GM23338 (cell line): ENCODE measurements around the gene NXN. TPM values are rescaled to one million over a fixed set of nuclear protein-coding genes. Genes with fewer than 3 reads are reported as not detected.

Source experiments
- ATAC-seq: fragments of 200-7000 bp; cut with Tn5 transposase; 3 replicates; pipeline ENCODE4 v1.9.1; 2020
- DNase-seq: peaks from one replicate; pipeline ENCODE4 v3.0.0-alpha.2; 2015; ENCODE audit warnings: low spot score
- H2AFZ ChIP-seq: fragments of 200-600 bp; sonication (generic); 2 replicates; pipeline ENCODE4 v1.8.0; 2016; ENCODE audit warnings: antibody characterized with exemption, mild to moderate bottlenecking, moderate library complexity
- H3F3A ChIP-seq: fragments of 200-600 bp; sonication (generic); replicated peaks from 2 replicates; pipeline ENCODE4 v1.8.0; 2017; ENCODE audit warnings: antibody characterized with exemption, mixed run types, low read depth
- H3K27ac ChIP-seq: fragments of 200-600 bp; sonication (generic); 2 replicates; pipeline ENCODE4 v1.6.1; 2016; ENCODE audit warnings: low read depth
- H3K27me3 ChIP-seq: fragments of 200-600 bp; sonication (generic); 2 replicates; pipeline ENCODE4 v1.8.0; 2016; ENCODE audit warnings: mild to moderate bottlenecking, mixed run types, moderate library complexity; ENCODE audit not compliant: insufficient read depth
- H3K36me3 ChIP-seq: fragments of 200-600 bp; sonication (generic); 2 replicates; pipeline ENCODE4 v1.8.0; 2016; ENCODE audit warnings: mild to moderate bottlenecking; ENCODE audit not compliant: insufficient read depth
- H3K4me1 ChIP-seq: fragments of 200-600 bp; sonication (generic); 2 replicates; pipeline ENCODE4 v1.8.0; 2016; ENCODE audit warnings: mild to moderate bottlenecking, moderate library complexity; ENCODE audit not compliant: insufficient read depth
- H3K4me2 ChIP-seq: fragments of 200-600 bp; sonication (generic); 2 replicates; pipeline ENCODE4 v1.7.1; 2017; ENCODE audit warnings: mixed run types
- H3K4me3 ChIP-seq: fragments of 200-600 bp; sonication (generic); 2 replicates; pipeline ENCODE4 v1.6.1; 2016; ENCODE audit warnings: mixed run types
- H3K79me2 ChIP-seq: fragments of 200-600 bp; sonication (generic); replicated peaks from 2 replicates; pipeline ENCODE4 v1.8.0; 2017; ENCODE audit warnings: mild to moderate bottlenecking; ENCODE audit not compliant: insufficient read depth
- H3K9me2 ChIP-seq: fragments of 200-600 bp; sonication (generic); 2 replicates; pipeline ENCODE4 v1.8.0; 2017; ENCODE audit not compliant: insufficient read depth
- H4K20me1 ChIP-seq: fragments of 200-600 bp; sonication (generic); replicated peaks from 2 replicates; pipeline ENCODE4 v1.8.0; 2017; ENCODE audit warnings: mild to moderate bottlenecking; ENCODE audit not compliant: insufficient read depth
- H3K27ac Mint-ChIP-seq: 2 replicates; pipeline ENCODE4 v1.8.0; 2020; ENCODE audit warnings: inconsistent platforms, mild to moderate bottlenecking, moderate library complexity, mixed read lengths
- H3K27me3 Mint-ChIP-seq: 3 replicates; pipeline ENCODE4 v1.8.0; 2022; ENCODE audit warnings: low read depth, mild to moderate bottlenecking, moderate library complexity, mixed read lengths, inconsistent platforms; ENCODE audit not compliant: insufficient read depth, poor library complexity
- H3K36me3 Mint-ChIP-seq: 3 replicates; pipeline ENCODE4 v1.8.0; 2021; ENCODE audit warnings: low read depth, mild to moderate bottlenecking, inconsistent platforms, moderate library complexity, mixed read lengths
- H3K4me1 Mint-ChIP-seq: 3 replicates; pipeline ENCODE4 v1.8.0; 2020; ENCODE audit warnings: mild to moderate bottlenecking, inconsistent platforms, mixed read lengths
- H3K4me3 Mint-ChIP-seq: 3 replicates; pipeline ENCODE4 v1.8.0; 2021; ENCODE audit warnings: moderate library complexity, mild to moderate bottlenecking, inconsistent platforms, mixed read lengths
- H3K9me3 Mint-ChIP-seq: 3 replicates; pipeline ENCODE4 v1.8.0; 2020; ENCODE audit warnings: moderate library complexity, mild to moderate bottlenecking, inconsistent platforms, mixed read lengths
- CREB1 ChIP-seq: fragments of 250-450 bp; sonication (Bioruptor Pico); IDR thresholded peaks from 2 replicates; pipeline ENCODE4 v1.5.0; 2020; ENCODE audit warnings: low read depth, mild to moderate bottlenecking, moderate library complexity
- CTCF ChIP-seq, 2 experiments: fragments of 200-600 bp in 1 of 2; sonication (generic) in 1 of 2; conservative IDR thresholded peaks; 2 replicates each; pipeline versions ENCODE4 v1.5.1 to v1.6.1; 2016 to 2017; ENCODE audit warnings: antibody characterized with exemption in 2 of 2, low read depth in 2 of 2, mild to moderate bottlenecking in 2 of 2, moderate library complexity in 1 of 2
- ETS1 ChIP-seq: IDR thresholded peaks from 2 replicates; pipeline ENCODE4 v1.6.1; 2016; ENCODE audit warnings: antibody characterized with exemption
- EZH2 ChIP-seq: fragments of 200-600 bp; sonication (generic); IDR thresholded peaks from one replicate; pipeline ENCODE4 v1.8.0; 2017; ENCODE audit warnings: antibody characterized with exemption, mild to moderate bottlenecking, low read depth; ENCODE audit not compliant: unreplicated experiment
- EZH2phosphoT487 ChIP-seq: fragments of 200-600 bp; sonication (generic); IDR thresholded peaks from one replicate; pipeline ENCODE4 v1.8.1; 2018; ENCODE audit warnings: antibody characterized with exemption; ENCODE audit not compliant: unreplicated experiment
- JUNB ChIP-seq: IDR thresholded peaks from one replicate; pipeline ENCODE4 v1.6.1; 2016; ENCODE audit warnings: antibody characterized with exemption; ENCODE audit not compliant: unreplicated experiment
- NANOG ChIP-seq: IDR thresholded peaks from 2 replicates; pipeline ENCODE4 v1.6.1; 2016; ENCODE audit warnings: antibody characterized with exemption, borderline replicate concordance
- POLR2AphosphoS5 ChIP-seq: IDR thresholded peaks from 2 replicates; pipeline ENCODE4 v1.6.1; 2016; ENCODE audit warnings: antibody characterized with exemption, low read depth
- REST ChIP-seq: IDR thresholded peaks from one replicate; pipeline ENCODE4 v1.6.1; 2018; ENCODE audit warnings: antibody characterized with exemption; ENCODE audit not compliant: unreplicated experiment
- STAT1 ChIP-seq: IDR thresholded peaks from one replicate; pipeline ENCODE4 v1.6.1; 2016; ENCODE audit warnings: antibody characterized with exemption; ENCODE audit not compliant: unreplicated experiment
- ZNF114 ChIP-seq: fragments of 250-450 bp; sonication (Bioruptor Pico); IDR thresholded peaks from 2 replicates; pipeline ENCODE4 v1.5.0; 2020; ENCODE audit warnings: mild to moderate bottlenecking, moderate library complexity
- ZNF331 ChIP-seq: fragments of 250-450 bp; sonication (Bioruptor Pico); IDR thresholded peaks from 2 replicates; pipeline ENCODE4 v1.5.0; 2020; ENCODE audit warnings: low read depth, mild to moderate bottlenecking, moderate library complexity
- ZNF462 ChIP-seq: fragments of 250-450 bp; sonication (Bioruptor Pico); IDR thresholded peaks from 2 replicates; pipeline ENCODE4 v1.5.0; 2020; ENCODE audit warnings: mild to moderate bottlenecking, moderate library complexity
- polyA plus RNA-seq: library from polyadenylated mRNA; unstranded; fragments of >200 nt; fragmentation: Nextera tagmentation; extraction: Ambion mirVana; gene quantifications from 2 replicates; pipeline ENCODE4 v1.2.1, GENCODE V29; 2016
- total RNA-seq: library from RNA; depleted of rRNA; stranded (reverse); fragments of >200 nt; shearing (Covaris generic); gene quantifications from 2 replicates; pipeline ENCODE4 v1.2.3, GENCODE V29; 2014

The NXN gene
- total and polyA plus RNA-seq, 2 experiments from 2014 or later, result 31.8 to 105 TPM

- Mint-ChIP-seq H3K9me3 (no peaks in the 10 kb centered on the region; the same call in 2 of the 3 replicates), H3K27me3 (peaks cover 4% of the 10 kb centered on the region), H3K36me3 (peaks cover 11% of the 10 kb centered on the region; the same call in 2 of the 3 replicates), H3K4me3 (no peak overlapping the region), H3K27ac (no peak overlapping the region), H3K4me1 (peaks cover 14% of the 10 kb centered on the region)
- no peak for TF ChIP-seq NANOG
- TF ChIP-seq EZH2phosphoT487, result no peak
- no peak for TF ChIP-seq ETS1
- TF ChIP-seq CREB1, result no peak
- no peak for TF ChIP-seq JUNB
- TF ChIP-seq POLR2AphosphoS5, result no peak
- TF ChIP-seq REST, result no peak
- TF ChIP-seq EZH2, result no peak
- TF ChIP-seq STAT1, result no peak
- no peak for TF ChIP-seq ZNF331 (CRISPR knock-in tag)
- TF ChIP-seq CTCF (conservative IDR thresholded peaks at IDR 0.05; ENCODE audit: low read depth in 2 of 2), result no peak
- TF ChIP-seq ZNF462 (CRISPR knock-in tag), result no peak
- no peak for TF ChIP-seq ZNF114 (CRISPR knock-in tag)
- H3K79me2 ChIP-seq, result no peaks in the 10 kb centered on the region
- H3K9me2 ChIP-seq, result no peaks in the 10 kb centered on the region
- peaks cover 3% of the 10 kb centered on the region; the same call in 1 of the 2 replicates for H4K20me1 ChIP-seq
- ATAC-seq, result no peak
- H3K27ac ChIP-seq, result no peak overlapping the region
- 0 out of 2 replicates have a peak, but pooled peaks cover 4% of the 10 kb centered on the region for H3F3A ChIP-seq
- no peaks in the 10 kb centered on the region for H3K36me3 ChIP-seq
- H3K4me2 ChIP-seq, result no peak overlapping the region
- no peaks in the 10 kb centered on the region for H3K27me3 ChIP-seq
- H3K4me3 ChIP-seq, result no peak overlapping the region
- no peaks in the 10 kb centered on the region for H3K4me1 ChIP-seq
- no peak for DNase-seq
- no peak overlapping the region for H2AFZ ChIP-seq
These were observed 28.6 kb upstream of the NXN start for GRCh38 chr17:1008008-1008761.
